Measurements from ENCODE around the gene TMEM38A.
"Not testable (repeated sequence)": the region's sequence is repeated elsewhere in the genome, so short reads cannot be mapped to it uniquely, and the experiment has no call there.

DNA sequence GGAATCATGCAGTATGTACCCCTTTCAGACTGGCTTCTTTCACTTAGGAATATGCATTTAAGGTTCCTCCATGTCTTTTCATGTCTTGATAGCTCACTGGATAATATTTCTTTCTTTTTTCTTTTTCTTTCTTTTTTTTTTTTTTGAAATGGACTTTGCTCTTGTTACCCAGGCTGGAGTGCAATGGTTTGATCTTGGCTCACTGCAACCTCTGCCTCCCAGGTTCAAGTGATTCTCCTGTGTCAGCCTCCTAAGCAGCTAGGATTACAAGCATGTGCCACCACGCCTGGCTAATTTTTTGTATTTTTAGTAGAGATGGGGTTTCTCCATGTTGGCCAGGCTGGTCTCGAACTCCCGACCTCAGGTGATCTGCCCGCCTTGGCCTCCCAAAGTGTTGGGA, 7.8 kb downstream of the TMEM38A start:
- not testable (repeated sequence) for TF ChIP-seq POLR2AphosphoS5, EP300, POLR2A (IDR thresholded peaks at IDR 0.05)
- TF ChIP-seq, protein P1, sequence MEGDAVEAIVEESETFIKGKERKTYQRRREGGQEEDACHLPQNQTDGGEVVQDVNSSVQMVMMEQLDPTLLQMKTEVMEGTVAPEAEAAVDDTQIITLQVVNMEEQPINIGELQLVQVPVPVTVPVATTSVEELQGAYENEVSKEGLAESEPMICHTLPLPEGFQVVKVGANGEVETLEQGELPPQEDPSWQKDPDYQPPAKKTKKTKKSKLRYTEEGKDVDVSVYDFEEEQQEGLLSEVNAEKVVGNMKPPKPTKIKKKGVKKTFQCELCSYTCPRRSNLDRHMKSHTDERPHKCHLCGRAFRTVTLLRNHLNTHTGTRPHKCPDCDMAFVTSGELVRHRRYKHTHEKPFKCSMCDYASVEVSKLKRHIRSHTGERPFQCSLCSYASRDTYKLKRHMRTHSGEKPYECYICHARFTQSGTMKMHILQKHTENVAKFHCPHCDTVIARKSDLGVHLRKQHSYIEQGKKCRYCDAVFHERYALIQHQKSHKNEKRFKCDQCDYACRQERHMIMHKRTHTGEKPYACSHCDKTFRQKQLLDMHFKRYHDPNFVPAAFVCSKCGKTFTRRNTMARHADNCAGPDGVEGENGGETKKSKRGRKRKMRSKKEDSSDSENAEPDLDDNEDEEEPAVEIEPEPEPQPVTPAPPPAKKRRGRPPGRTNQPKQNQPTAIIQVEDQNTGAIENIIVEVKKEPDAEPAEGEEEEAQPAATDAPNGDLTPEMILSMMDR (IDR thresholded peaks at IDR 0.05): not testable (repeated sequence)

Data from sigmoid colon (tissue), 4 donors.